ENCODE results near the gene INSRR.

Gene INSRR

GRCh38 chr1:156860628-156861423 is 1.9 kb upstream of the INSRR start, which contains the start of gene NTRK1:
Gene NTRK1 (plus strand): TSS chr1:156860865. CDS start chr1:156860935, 70 bp downstream.
- no peak for DNase-seq (ENCODE audit: low read depth)
- H3K4me3 ChIP-seq (ENCODE audit: low read depth, low read length), result no peak within 1 kb of the TSS
- TF ChIP-seq CTCF (IDR thresholded peaks at IDR 0.05; ENCODE audit: control insufficient read depth, extremely low read depth, insufficient read depth), result no peak

- TF ChIP-seq CTCF (IDR thresholded peaks at IDR 0.05; ENCODE audit: control insufficient read depth, extremely low read depth, insufficient read depth), result peak; percentile 69
- DNase-seq (ENCODE audit: low read depth), result no peak
- no peak overlapping the region for H3K4me3 ChIP-seq (ENCODE audit: low read depth, low read length)
These were observed 1.3 kb upstream of the INSRR start for GRCh38 chr1:156860113-156860627.

GRCh38 chr1:156859523-156860112 is 701 bp upstream of the INSRR start:
- no peak overlapping the region for H3K4me3 ChIP-seq (ENCODE audit: low read depth, low read length)
- no peak for DNase-seq (ENCODE audit: low read depth)
- TF ChIP-seq CTCF (IDR thresholded peaks at IDR 0.05; ENCODE audit: control insufficient read depth, extremely low read depth, insufficient read depth), result no peak

- no peak for DNase-seq (ENCODE audit: low read depth)
- no peak for TF ChIP-seq CTCF (IDR thresholded peaks at IDR 0.05; ENCODE audit: control insufficient read depth, extremely low read depth, insufficient read depth)
- no peak overlapping the region for H3K4me3 ChIP-seq (ENCODE audit: low read depth, low read length)
These were observed 361 bp downstream of the INSRR start for GRCh38 chr1:156858555-156858956.

GRCh38 chr1:156857532-156857931 is 1.4 kb downstream of the INSRR start:
- H3K4me3 ChIP-seq (ENCODE audit: low read depth, low read length), result no peak overlapping the region
- no peak for DNase-seq (ENCODE audit: low read depth)
- TF ChIP-seq CTCF (IDR thresholded peaks at IDR 0.05; ENCODE audit: control insufficient read depth, extremely low read depth, insufficient read depth), result no peak

GRCh38 chr1:156856282-156856785 is 2.6 kb downstream of the INSRR start:
- DNase-seq (ENCODE audit: low read depth), result no peak
- TF ChIP-seq CTCF (IDR thresholded peaks at IDR 0.05; ENCODE audit: control insufficient read depth, extremely low read depth, insufficient read depth), result no peak
- H3K4me3 ChIP-seq (ENCODE audit: low read depth, low read length), result no peak overlapping the region

Measured in LNCaP clone FGC (cell line).